Measurements from ENCODE around the gene GSK3B. TPM values are rescaled to one million over a fixed set of nuclear protein-coding genes. Genes with fewer than 3 reads are reported as not detected.

GSK3B gene
- total RNA-seq, 1 experiment from 2014 or later: 50.0 TPM

GRCh38 chr3:119779731-119780383, 314.4 kb downstream of the GSK3B start:
- Histone ChIP-seq H3K27ac (ENCODE audit: low read depth, low read length) (no peak overlapping the region), H3K4me1 (ENCODE audit: control insufficient read depth in 1 of 2, insufficient read depth in 2 of 2, low read length in 2 of 2) (no peaks in the 10 kb centered on the region), H3K4me3 (replicated peaks in 1 of 2; ENCODE audit: low read depth in 1 of 2, low read length in 2 of 2) (no peak overlapping the region), H3K36me3 (ENCODE audit: control insufficient read depth in 1 of 2, insufficient read depth in 2 of 2, low read length in 2 of 2) (no peaks in the 10 kb centered on the region), H3K4me2 (ENCODE audit: low read length) (no peak overlapping the region), H3K27me3 (ENCODE audit: insufficient read depth, low read length) (no peaks in the 10 kb centered on the region), H2AFZ (ENCODE audit: low read depth, low read length, poor library complexity, severe bottlenecking) (no peak overlapping the region), H3K79me2 (ENCODE audit: insufficient read depth, low read length) (no peaks in the 10 kb centered on the region), H3K9me2 (ENCODE audit: insufficient read depth) (no peaks in the 10 kb centered on the region), H3K9ac (ENCODE audit: low read length) (no peak overlapping the region), H3K9me3 (ENCODE audit: control insufficient read depth in 1 of 2, insufficient read depth in 1 of 2, low read depth in 1 of 2, low read length in 2 of 2) (0 out of 4 replicates have a peak, but pooled peaks cover 0 to 3% of the 10 kb centered on the region in 2 experiments), H4K20me1 (ENCODE audit: insufficient read depth) (no peaks in the 10 kb centered on the region)
- no TSS peak for BruUV-seq (replicated peaks)
- RAD21 ChIA-PET (ENCODE audit: low non-redundant PET in 1 of 2, low total read pairs in 2 of 2, uncharacterized antibody in 2 of 2, unreplicated experiment in 2 of 2): no interaction called here
- ATAC-seq: no peak
- POLR2A ChIA-PET: interaction anchor here (0.6 kb wide), 1 partner anchor 161 kb away, joined by 3 read pairs; no protein-coding TSS in a partner anchor
- CTCF ChIA-PET: no interaction called here
- intact Hi-C loops (cut with micrococcal nuclease): no loop called here
- TF ChIP-seq MAX (IDR thresholded peaks at IDR 0.05) (no peak), ZNF274 (IDR thresholded peaks at IDR 0.05; ENCODE audit: low read depth, low read length) (no peak), POLR2AphosphoS5 (IDR thresholded peaks at IDR 0.05; ENCODE audit: low read depth, low read length) (no peak), FOSL1 (IDR thresholded peaks at IDR 0.05; ENCODE audit: low read depth) (no peak), CTCF (IDR thresholded peaks at IDR 0.05 in 2 of 3, conservative IDR thresholded peaks at IDR 0.05 in 1 of 3; ENCODE audit: borderline replicate concordance in 1 of 3, insufficient read depth in 1 of 3, low read depth in 2 of 3, low read length in 2 of 3) (no peak), CEBPB (IDR thresholded peaks at IDR 0.05; ENCODE audit: low read depth) (no peak), ZBTB33 (IDR thresholded peaks at IDR 0.05; ENCODE audit: extremely low read depth, insufficient replicate concordance, low read length) (no peak), EGR1 (IDR thresholded peaks at IDR 0.05; ENCODE audit: low read depth) (no peak), RAD21 (IDR thresholded peaks at IDR 0.05; ENCODE audit: low read depth) (no peak), CBX3 (IDR thresholded peaks at IDR 0.05; ENCODE audit: low read depth) (no peak), YY1 (IDR thresholded peaks at IDR 0.05; ENCODE audit: extremely low read depth, insufficient replicate concordance, low read depth, low read length) (no peak), TCF7L2 (IDR thresholded peaks at IDR 0.05; ENCODE audit: borderline replicate concordance, extremely low read depth, insufficient read depth, insufficient read length) (no peak)
- DNase-seq (ENCODE audit: low read depth, low spot score): no peak

All from HCT116 (cell line).